Astrocyte (in vitro differentiated cells and primary cell): ENCODE measurements around the gene FAM227B.

Experiments
- EZH2 ChIP-seq: IDR thresholded peaks from 2 replicates; pipeline ENCODE4 v1.6.1; 2012; ENCODE audit warnings: mild to moderate bottlenecking, low read length, inconsistent platforms; ENCODE audit not compliant: insufficient read depth
- TF ChIP-seq, protein P1 (sequence below): IDR thresholded peaks from 2 replicates; pipeline ENCODE4 v1.5.1; 2011; ENCODE audit warnings: low read depth, mild to moderate bottlenecking, inconsistent platforms, low read length, moderate library complexity; ENCODE audit not compliant: insufficient read depth

DNA sequence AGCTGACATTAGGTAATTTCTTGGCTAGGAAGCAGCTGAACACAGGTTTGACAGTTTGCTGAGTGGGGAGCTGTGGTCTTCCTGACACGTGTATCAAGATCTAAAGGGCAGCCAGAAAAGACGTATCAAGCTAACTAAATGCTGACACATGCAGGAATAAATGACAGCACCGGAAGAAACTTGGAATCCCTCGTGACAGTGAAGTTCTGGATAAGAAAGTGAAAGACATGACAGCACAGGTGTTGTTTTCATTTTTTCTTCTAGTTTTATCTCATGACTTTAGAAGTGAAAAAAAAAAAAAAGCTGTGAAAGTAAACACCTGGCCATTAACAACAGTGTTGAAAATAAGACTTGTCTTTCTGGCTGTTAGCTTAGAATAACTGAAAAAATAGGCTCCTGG, 148.9 kb downstream of the FAM227B start:
- TF ChIP-seq, protein P1, sequence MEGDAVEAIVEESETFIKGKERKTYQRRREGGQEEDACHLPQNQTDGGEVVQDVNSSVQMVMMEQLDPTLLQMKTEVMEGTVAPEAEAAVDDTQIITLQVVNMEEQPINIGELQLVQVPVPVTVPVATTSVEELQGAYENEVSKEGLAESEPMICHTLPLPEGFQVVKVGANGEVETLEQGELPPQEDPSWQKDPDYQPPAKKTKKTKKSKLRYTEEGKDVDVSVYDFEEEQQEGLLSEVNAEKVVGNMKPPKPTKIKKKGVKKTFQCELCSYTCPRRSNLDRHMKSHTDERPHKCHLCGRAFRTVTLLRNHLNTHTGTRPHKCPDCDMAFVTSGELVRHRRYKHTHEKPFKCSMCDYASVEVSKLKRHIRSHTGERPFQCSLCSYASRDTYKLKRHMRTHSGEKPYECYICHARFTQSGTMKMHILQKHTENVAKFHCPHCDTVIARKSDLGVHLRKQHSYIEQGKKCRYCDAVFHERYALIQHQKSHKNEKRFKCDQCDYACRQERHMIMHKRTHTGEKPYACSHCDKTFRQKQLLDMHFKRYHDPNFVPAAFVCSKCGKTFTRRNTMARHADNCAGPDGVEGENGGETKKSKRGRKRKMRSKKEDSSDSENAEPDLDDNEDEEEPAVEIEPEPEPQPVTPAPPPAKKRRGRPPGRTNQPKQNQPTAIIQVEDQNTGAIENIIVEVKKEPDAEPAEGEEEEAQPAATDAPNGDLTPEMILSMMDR = no peak
- TF ChIP-seq EZH2 = no peak
